ENCODE results near the gene CYTH1. TPM values are rescaled to one million over a fixed set of nuclear protein-coding genes. Genes with fewer than 3 reads are reported as not detected.

Gene CYTH1
- total RNA-seq, 1 experiment from 2014 or later: 9.7 TPM

DNA sequence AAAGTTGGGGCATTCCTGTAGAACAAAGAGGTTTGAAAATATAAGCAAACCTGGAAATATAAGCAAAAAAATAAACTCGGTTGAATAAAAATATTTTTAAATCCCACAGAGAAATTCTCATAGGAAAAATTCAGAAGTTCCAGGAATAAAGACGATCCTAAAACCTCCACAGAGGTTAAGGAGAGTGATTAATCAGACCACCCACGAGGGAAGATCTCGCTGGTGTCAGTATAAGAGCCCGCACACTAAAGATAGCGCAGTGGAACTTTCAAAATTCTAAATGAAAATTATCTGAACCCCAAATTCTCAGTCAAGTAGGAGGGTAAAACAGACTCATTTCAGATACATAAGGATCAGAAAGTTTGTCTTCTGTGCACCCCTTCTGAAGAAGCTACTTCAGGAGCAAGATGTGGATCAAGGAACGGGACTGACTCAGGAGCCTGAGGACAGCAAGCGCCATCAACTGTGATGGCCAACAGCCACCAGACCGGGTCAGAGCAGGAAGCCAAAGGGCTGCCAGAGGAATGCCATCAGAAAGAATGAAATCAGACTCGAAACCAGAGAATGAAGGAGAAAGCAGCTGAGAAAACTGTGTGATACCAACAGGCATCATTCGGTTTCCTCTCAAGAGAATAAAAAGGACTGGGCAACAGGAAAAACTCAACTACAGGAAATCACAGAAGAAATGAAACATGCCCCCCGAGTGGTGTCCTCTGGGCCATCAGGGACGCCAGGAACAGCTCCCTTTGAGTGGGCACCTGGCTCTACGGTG, 66.9 kb downstream of the CYTH1 start:
- peaks cover 2% of the 10 kb centered on the region; the same call in 1 of the 2 replicates for H3K27me3 Mint-ChIP-seq (ENCODE audit: low read depth)
- H3K4ac ChIP-seq (ENCODE audit: low read depth, low read length): no peak overlapping the region
- no peaks in the 10 kb centered on the region for H3K27me3 ChIP-seq (ENCODE audit: insufficient read depth, low read length)
- H2AFZ ChIP-seq (ENCODE audit: low read length): no peak overlapping the region
- no peak overlapping the region for H3K9ac ChIP-seq (ENCODE audit: extremely low read depth, insufficient read length, low read length)
- no peak overlapping the region for H2BK20ac ChIP-seq (ENCODE audit: low read depth, low read length, poor library complexity, severe bottlenecking)
- no peak overlapping the region for H4K91ac ChIP-seq (ENCODE audit: insufficient read length, low read depth, low read length)
- H3K79me1 ChIP-seq (ENCODE audit: insufficient read depth, low read depth, low read length, poor library complexity, severe bottlenecking): no peaks in the 10 kb centered on the region
- peaks cover 25 to 39% of the 10 kb centered on the region in 2 experiments for H3K4me1 Mint-ChIP-seq
- H3K23me2 ChIP-seq (ENCODE audit: insufficient read length, low read depth, low read length, poor library complexity, severe bottlenecking): no peaks in the 10 kb centered on the region
- H3K14ac ChIP-seq (ENCODE audit: insufficient read depth, low read length): no peak overlapping the region
- no peak overlapping the region for H3K27ac ChIP-seq (ENCODE audit: insufficient read length, low read depth, low read length)
- no peak overlapping the region for H3K4me3 Mint-ChIP-seq
- H2AK5ac ChIP-seq (ENCODE audit: insufficient read length, low read length): no peak overlapping the region
- H4K20me1 ChIP-seq (ENCODE audit: control insufficient read depth, insufficient read depth, insufficient read length): no peaks in the 10 kb centered on the region
- H3K27ac Mint-ChIP-seq: no peak overlapping the region
- H2BK5ac ChIP-seq (ENCODE audit: insufficient read length, low read length): no peak overlapping the region
- no peaks in the 10 kb centered on the region for H3K9me3 ChIP-seq (ENCODE audit: control insufficient read depth, low read depth, low read length)
- TF ChIP-seq, protein P1, sequence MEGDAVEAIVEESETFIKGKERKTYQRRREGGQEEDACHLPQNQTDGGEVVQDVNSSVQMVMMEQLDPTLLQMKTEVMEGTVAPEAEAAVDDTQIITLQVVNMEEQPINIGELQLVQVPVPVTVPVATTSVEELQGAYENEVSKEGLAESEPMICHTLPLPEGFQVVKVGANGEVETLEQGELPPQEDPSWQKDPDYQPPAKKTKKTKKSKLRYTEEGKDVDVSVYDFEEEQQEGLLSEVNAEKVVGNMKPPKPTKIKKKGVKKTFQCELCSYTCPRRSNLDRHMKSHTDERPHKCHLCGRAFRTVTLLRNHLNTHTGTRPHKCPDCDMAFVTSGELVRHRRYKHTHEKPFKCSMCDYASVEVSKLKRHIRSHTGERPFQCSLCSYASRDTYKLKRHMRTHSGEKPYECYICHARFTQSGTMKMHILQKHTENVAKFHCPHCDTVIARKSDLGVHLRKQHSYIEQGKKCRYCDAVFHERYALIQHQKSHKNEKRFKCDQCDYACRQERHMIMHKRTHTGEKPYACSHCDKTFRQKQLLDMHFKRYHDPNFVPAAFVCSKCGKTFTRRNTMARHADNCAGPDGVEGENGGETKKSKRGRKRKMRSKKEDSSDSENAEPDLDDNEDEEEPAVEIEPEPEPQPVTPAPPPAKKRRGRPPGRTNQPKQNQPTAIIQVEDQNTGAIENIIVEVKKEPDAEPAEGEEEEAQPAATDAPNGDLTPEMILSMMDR (conservative IDR thresholded peaks at IDR 0.05): no peak
- H3K18ac ChIP-seq (ENCODE audit: insufficient read length, low read depth, low read length): no peak overlapping the region
- no peak overlapping the region for H3K4me2 ChIP-seq (ENCODE audit: insufficient read depth, insufficient read length, low read length)
- no peak overlapping the region for H2BK12ac ChIP-seq (ENCODE audit: insufficient read length, low read depth, low read length)
- no peak for DNase-seq
- H2BK15ac ChIP-seq (ENCODE audit: low read depth, low read length): no peak overlapping the region
- no peak overlapping the region for H3K23ac ChIP-seq (ENCODE audit: insufficient read length, low read depth, low read length)
- no CpG with 5 or more reads among the region's 14 CpGs for WGBS (ENCODE audit: extremely low coverage, insufficient read length, low lambda C conversion rate)
- no peak overlapping the region for H3K56ac ChIP-seq (ENCODE audit: insufficient read length, low read depth, low read length)
- no peaks in the 10 kb centered on the region; a peak in 1 of 5 replicates for H3K9me3 Mint-ChIP-seq
- no peak overlapping the region for H4K5ac ChIP-seq (ENCODE audit: insufficient read length, low read depth, low read length)
- H3T11ph ChIP-seq (ENCODE audit: low read length): no peak overlapping the region
- H3K36me3 Mint-ChIP-seq (ENCODE audit: insufficient read depth in 1 of 3, low read depth in 3 of 3): no peaks in the 10 kb centered on the region
- peaks cover 2% of the 10 kb centered on the region; the same call in 1 of the 2 replicates for H3K4me1 ChIP-seq (ENCODE audit: insufficient read depth, low read length)
- no peaks in the 10 kb centered on the region for H3K79me2 ChIP-seq (ENCODE audit: insufficient read depth, low read length)
- no peak overlapping the region for H2BK120ac ChIP-seq (ENCODE audit: low read depth, low read length, poor library complexity, severe bottlenecking)
- H4K8ac ChIP-seq (replicated peaks; ENCODE audit: insufficient read length, low read depth, low read length): no peak overlapping the region
